GM18907 (cell line): ENCODE results near the gene CLNK.

Source experiments
- ATAC-seq: cut with Tn5 transposase; IDR thresholded peaks from one replicate; pipeline ENCODE4 v1.9.1; 2021; ENCODE audit warnings: mild to moderate bottlenecking, moderate library complexity; ENCODE audit not compliant: unreplicated experiment

CLNK gene

DNA sequence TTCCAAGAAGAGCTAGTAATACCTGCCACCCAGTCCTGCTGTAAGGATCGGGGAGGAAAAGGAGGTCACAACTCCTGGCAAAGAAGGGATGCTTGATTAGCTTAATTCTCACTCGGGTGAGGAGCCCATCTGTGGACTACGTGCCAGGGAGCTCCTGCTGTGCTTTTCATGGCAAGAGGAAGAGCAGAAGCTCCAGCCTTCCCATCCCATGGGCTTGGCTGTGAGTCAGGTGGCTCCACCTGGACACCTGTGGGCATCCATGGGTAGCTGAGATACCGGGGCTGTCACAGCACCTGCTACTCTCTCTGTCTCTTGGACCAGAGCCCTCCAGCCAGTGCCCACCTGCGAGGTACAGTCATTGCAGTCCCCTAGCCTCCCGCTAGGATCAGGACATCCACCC lies 18.0 kb downstream of the CLNK start:
- ATAC-seq: no peak

DNA sequence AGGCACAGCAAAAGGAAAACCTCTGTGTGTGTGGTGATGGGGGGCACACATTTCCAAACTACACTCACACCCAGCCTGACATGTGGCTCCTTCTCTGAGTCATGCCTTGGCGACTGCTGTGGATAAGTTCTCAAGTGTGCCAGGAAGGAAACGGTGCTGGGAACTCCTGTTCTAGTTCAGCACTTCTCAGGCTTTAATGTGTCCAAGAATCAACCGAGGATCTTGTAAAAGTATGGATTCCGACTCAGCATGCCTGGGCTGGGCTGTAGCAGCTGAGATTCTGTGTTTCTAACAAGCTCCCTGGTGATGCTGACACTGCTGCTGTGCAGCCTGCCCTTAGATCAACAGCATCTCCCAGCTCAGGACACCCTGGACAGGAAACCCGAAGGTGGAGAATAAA lies 20.2 kb downstream of the CLNK start:
- peak; percentile 53 for ATAC-seq

GRCh38 chr4:10662937-10663336 lies 21.6 kb downstream of the CLNK start:
- no peak for ATAC-seq

- ATAC-seq: no peak
Measured at GRCh38 chr4:10661047-10661446, 23.5 kb downstream of the CLNK start.

GRCh38 chr4:10659251-10659650 lies 25.3 kb downstream of the CLNK start:
- no peak for ATAC-seq

DNA sequence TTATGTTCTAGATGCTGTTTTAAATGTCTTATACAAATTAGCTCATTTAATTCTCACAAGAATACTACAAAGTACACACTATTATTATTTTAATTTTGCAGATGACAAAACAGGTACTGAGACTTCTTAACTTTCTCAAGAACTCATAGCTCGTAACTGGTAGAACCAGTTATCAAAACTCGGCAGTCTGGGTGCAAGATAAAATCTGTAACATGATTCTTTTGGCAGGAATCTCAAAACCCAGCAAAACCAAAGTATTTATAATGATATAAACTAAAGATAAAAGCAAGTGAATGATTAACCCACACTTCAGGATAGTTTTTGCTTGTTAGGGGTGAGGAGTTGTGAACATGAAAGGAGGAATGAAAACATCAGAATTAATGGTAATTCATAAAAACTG lies 27.6 kb downstream of the CLNK start:
- ATAC-seq: no peak

DNA sequence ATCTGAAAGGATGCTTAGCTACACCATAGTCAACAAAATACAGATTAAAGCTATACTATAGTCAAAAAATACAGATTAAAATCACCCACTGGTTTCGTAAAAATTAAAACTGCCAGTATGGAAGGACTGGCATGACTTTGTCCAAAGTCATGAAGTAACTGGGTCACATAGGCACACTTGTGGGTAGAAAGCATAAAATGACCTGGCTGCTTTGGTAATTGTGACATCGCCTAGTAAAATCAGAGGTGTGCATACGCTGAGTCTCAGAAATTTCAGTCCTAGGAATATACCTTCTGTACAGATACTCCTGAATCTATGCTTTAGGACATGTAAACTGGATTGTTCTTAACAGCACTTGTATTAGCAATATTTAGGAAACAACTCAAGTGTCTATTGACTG lies 28.1 kb downstream of the CLNK start:
- ATAC-seq: no peak

DNA sequence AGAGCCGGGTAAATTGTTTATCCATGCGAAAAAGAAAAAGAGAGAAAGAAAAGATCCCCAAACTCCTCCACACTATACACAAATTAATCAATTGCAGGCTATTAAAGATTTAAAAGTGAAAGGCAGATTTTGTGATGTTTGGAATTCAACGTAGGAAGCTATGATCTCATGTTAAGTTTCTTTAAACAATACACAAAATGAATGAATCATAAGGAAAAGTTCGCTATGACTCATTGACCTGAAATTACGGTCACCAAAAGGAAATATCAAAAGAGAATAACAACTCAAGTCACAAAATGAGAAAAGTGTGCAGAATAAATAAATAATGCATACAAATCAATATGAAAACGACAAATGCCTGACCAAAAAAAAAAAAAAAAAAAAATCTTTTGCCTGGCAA lies 28.6 kb downstream of the CLNK start:
- ATAC-seq: no peak

GRCh38 chr4:10648479-10648878 lies 36.1 kb downstream of the CLNK start:
- no peak for ATAC-seq

- ATAC-seq: no peak
Measured at GRCh38 chr4:10647846-10648245, 36.7 kb downstream of the CLNK start.

GRCh38 chr4:10643600-10644425 lies 40.8 kb downstream of the CLNK start:
- ATAC-seq: no peak

DNA sequence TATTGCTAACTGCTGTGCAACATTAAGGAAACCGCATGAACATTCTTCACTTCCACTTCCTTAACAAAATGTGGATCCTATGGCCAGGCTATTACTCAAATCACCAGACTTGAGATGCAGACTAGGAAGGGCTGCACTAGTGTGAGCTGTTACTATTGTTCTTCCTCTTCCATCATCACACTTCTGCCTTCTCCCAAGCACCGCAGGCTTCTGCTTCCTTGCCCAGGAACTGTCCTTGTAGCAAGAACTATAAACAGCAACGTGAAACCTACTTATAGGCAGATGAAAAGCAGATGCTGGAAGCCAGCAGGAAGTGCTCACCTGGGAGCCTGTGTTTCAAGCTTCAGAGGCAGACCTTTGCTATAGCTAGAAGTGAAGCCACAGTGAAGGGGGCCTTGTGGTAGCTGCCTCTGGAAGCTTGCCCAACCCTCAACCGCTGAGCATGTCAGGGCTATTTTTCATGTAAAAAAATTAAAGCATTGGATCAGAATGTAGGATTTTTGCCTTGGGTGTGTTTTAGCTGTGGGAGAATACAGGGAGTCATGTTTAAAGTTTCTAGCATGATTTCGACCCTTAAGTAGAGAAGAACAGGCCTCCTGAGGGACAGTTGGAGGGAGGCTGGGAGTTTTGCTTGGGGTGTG lies 43.9 kb downstream of the CLNK start:
- ATAC-seq: peak; percentile 35

GRCh38 chr4:10639664-10640063 lies 44.9 kb downstream of the CLNK start:
- no peak for ATAC-seq

- ATAC-seq: no peak
Measured at GRCh38 chr4:10639100-10639499, 45.5 kb downstream of the CLNK start.

- no peak for ATAC-seq
Measured at GRCh38 chr4:10635091-10635490, 49.5 kb downstream of the CLNK start.

- ATAC-seq: peak; percentile 79
Measured at GRCh38 chr4:10629394-10629793, 55.2 kb downstream of the CLNK start.

- ATAC-seq: no peak
Measured at GRCh38 chr4:10625131-10625530, 59.4 kb downstream of the CLNK start.

DNA sequence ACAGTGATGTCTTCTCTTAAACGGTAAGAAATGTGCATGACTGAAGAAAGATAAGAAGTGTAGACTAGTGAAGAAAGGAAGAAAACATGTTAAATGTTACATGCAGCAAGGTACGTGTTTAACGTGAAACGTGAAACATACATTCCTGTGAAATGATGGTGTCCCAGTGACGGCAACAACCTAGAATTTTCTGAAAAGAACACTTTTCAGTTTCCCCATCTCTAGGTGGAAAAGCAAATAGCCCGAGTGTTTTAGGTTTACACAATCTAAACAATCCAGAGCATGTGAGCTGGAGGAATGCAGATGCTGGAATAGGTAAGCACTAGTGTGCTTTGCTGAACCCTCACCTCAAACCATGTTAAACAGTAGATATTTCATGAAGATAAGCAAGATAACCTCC lies 60.7 kb downstream of the CLNK start:
- no peak for ATAC-seq

DNA sequence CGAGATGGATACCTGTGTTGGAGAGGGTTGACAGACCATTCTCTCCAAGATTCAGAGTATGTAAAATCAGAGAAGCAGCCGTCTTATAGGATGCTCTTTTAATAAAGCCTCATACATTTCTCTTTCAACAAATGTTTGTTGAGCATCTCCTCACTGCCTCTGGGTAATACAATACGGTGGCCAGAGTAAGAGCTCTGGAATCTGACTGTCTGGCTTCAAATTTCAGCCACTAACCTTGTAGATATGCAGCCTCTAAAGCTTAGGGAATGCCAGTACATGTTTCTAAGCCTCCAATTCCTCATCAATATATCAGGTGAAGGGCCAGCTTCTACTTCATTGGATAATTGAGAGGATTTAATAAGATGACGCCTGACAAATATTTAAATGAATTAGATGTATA lies 61.3 kb downstream of the CLNK start:
- no peak for ATAC-seq

GRCh38 chr4:10622728-10623127 lies 61.8 kb downstream of the CLNK start:
- ATAC-seq: peak; percentile 80

GRCh38 chr4:10620935-10621488 lies 63.6 kb downstream of the CLNK start:
- no peak for ATAC-seq

DNA sequence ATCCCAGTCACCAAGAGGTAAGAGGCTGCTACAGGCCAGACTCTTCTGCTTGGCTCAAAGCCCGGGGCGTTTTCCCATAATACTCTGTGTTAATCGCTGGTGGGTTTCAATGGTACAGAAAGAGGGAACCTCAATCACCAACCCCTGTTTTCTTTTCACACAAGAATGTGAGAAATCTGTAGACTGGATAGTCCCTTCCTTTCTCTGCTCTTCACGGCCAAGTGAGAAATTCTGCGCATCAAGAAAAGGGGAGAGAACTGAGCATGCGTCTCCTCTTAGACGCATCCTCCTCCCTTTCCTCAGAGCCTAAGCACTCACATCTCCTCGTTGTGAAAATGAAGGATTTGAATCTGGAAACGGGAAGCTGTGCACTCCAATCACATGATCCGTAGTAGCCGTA lies 64.7 kb downstream of the CLNK start:
- ATAC-seq: no peak
